DOHH2 (cell line): Measurements from ENCODE around the gene TEX35.

Source experiments
- EZH2phosphoT487 ChIP-seq: fragments of 200-600 bp; sonication (generic); IDR thresholded peaks from 2 replicates; pipeline ENCODE4 v1.6.1; 2017; ENCODE audit warnings: borderline replicate concordance, mild to moderate bottlenecking, antibody characterized with exemption, low read length, moderate library complexity, mixed read lengths
- TF ChIP-seq, protein P1 (sequence below): fragments of 200-600 bp; sonication (generic); IDR thresholded peaks from one replicate; pipeline ENCODE4 v1.5.1; 2014; ENCODE audit warnings: antibody characterized with exemption, mild to moderate bottlenecking, low read depth, low read length; ENCODE audit not compliant: poor library complexity, severe bottlenecking

DNA sequence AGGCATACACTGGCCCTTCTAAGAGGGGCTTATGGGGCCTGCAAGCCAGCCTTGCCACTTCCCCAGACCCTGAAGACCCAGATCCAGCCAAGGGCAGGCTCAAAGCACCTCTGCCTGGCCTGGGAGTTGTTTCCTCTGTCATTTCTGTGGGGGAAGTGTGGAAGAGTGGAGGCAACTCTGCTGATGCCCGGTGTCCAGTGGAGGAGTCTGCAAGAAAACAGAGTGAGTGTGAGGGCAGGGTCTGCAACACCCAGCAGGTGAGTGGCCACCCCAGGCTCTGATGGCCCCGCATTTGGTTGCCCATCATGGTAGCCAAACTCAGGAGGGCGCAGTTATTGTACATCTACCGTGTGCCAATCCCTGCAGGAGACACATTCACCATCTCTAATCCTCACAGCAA, 24.5 kb upstream of the TEX35 start:
- TF ChIP-seq, protein P1, sequence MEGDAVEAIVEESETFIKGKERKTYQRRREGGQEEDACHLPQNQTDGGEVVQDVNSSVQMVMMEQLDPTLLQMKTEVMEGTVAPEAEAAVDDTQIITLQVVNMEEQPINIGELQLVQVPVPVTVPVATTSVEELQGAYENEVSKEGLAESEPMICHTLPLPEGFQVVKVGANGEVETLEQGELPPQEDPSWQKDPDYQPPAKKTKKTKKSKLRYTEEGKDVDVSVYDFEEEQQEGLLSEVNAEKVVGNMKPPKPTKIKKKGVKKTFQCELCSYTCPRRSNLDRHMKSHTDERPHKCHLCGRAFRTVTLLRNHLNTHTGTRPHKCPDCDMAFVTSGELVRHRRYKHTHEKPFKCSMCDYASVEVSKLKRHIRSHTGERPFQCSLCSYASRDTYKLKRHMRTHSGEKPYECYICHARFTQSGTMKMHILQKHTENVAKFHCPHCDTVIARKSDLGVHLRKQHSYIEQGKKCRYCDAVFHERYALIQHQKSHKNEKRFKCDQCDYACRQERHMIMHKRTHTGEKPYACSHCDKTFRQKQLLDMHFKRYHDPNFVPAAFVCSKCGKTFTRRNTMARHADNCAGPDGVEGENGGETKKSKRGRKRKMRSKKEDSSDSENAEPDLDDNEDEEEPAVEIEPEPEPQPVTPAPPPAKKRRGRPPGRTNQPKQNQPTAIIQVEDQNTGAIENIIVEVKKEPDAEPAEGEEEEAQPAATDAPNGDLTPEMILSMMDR = no peak
- TF ChIP-seq EZH2phosphoT487 = no peak
